Right lung (tissue), 10 donors: ENCODE measurements around the gene ZNF354B. TPM values are rescaled to one million over a fixed set of nuclear protein-coding genes. Genes with fewer than 3 reads are reported as not detected.
"Not testable (repeated sequence)": the region's sequence is repeated elsewhere in the genome, so short reads cannot be mapped to it uniquely, and the experiment has no call there.

ENCODE experiments used
- DNase-seq, 2 donors: peaks; one replicate each; pipeline ENCODE4 v3.0.0-alpha.2; 2013
- long read RNA-seq, 8 donors: transcript quantifications; one replicate each; lab custom pipeline, GENCODE V29; 2026
- polyA plus RNA-seq, 5 donors: library from polyadenylated mRNA; unstranded; fragments of 120-200 nt; gene quantifications; one replicate each; pipeline versions ENCODE4 v1.2.1 to v1.2.3, GENCODE V29; 2013; ENCODE audit warnings: inconsistent platforms in 1 of 5, low replicate concordance in 1 of 5; ENCODE audit not compliant: insufficient read length in 5 of 5, insufficient read depth in 1 of 5

ZNF354B gene
- polyA plus RNA-seq: 10 to 100 TPM; 22.0 to 35.1 (median 29.1) TPM
- long read RNA-seq, donor 1, transcript ZNF354B-201 (5 exons, 2,802 nt): major isoform, 5 of 8 reads
- long read RNA-seq, donor 1, partial matches to known transcripts: 0 of 8 reads
- long read RNA-seq, donor 1, other reads (novel, unspliced or antisense): 0 of 8 reads
- long read RNA-seq, donor 2, partial matches to known transcripts: 0 of 4 reads
- long read RNA-seq, donor 2, other reads (novel, unspliced or antisense): 0 of 4 reads
- long read RNA-seq, donor 3, partial matches to known transcripts: 9 of 11 reads
- long read RNA-seq, donor 3, other reads (novel, unspliced or antisense): 0 of 11 reads
- long read RNA-seq, donor 4, transcript ZNF354B-201 (5 exons, 2,802 nt): major isoform, 6 of 11 reads
- long read RNA-seq, donor 4, transcript ZNF354B-202 (4 exons, 763 nt): minor isoform, 5 of 11 reads
- long read RNA-seq, donor 4, partial matches to known transcripts: 0 of 11 reads
- long read RNA-seq, donor 4, other reads (novel, unspliced or antisense): 0 of 11 reads
- long read RNA-seq, donor 5, transcript ZNF354B-201 (5 exons, 2,802 nt): major isoform, 6 of 15 reads
- long read RNA-seq, donor 5, partial matches to known transcripts: 0 of 15 reads
- long read RNA-seq, donor 5, other reads (novel, unspliced or antisense): 6 of 15 reads
- long read RNA-seq, donor 6, partial matches to known transcripts: 0 of 5 reads
- long read RNA-seq, donor 6, other reads (novel, unspliced or antisense): 0 of 5 reads
- long read RNA-seq, donor 7, partial matches to known transcripts: 8 of 14 reads
- long read RNA-seq, donor 7, other reads (novel, unspliced or antisense): 0 of 14 reads
- long read RNA-seq, donor 8, partial matches to known transcripts: 0 of 4 reads
- long read RNA-seq, donor 8, other reads (novel, unspliced or antisense): 0 of 4 reads

- DNase-seq: peak; percentile 84 to 88
Measured at GRCh38 chr5:178859625-178860521, at the start of gene ZNF354B. ZNF354B (plus strand) TSS chr5:178859953; CDS start chr5:178861048, 1,095 bp downstream.

GRCh38 chr5:178817506-178817905, 42.2 kb upstream of the ZNF354B start:
- DNase-seq: no peak

- DNase-seq: no peak
Measured at GRCh38 chr5:178818094-178818493, 41.7 kb upstream of the ZNF354B start.

GRCh38 chr5:178820001-178820400, 39.8 kb upstream of the ZNF354B start:
- no peak for DNase-seq

GRCh38 chr5:178825444-178825843, 34.3 kb upstream of the ZNF354B start:
- no peak for DNase-seq

- no peak for DNase-seq
Measured at GRCh38 chr5:178826216-178826615, 33.5 kb upstream of the ZNF354B start.

GRCh38 chr5:178827636-178828035, 32.1 kb upstream of the ZNF354B start:
- no peak for DNase-seq

GRCh38 chr5:178831049-178831448, 28.7 kb upstream of the ZNF354B start:
- no peak for DNase-seq

GRCh38 chr5:178832618-178833201, 27.0 kb upstream of the ZNF354B start:
- DNase-seq: no peak

- no peak for DNase-seq
Measured at GRCh38 chr5:178836628-178837027, 23.1 kb upstream of the ZNF354B start.

- not testable (repeated sequence) for DNase-seq
Measured at GRCh38 chr5:178838695-178839318, 20.9 kb upstream of the ZNF354B start.

GRCh38 chr5:178839319-178839704, 20.4 kb upstream of the ZNF354B start:
- peak; percentile 9 to 28 for DNase-seq

GRCh38 chr5:178840399-178840798, 19.4 kb upstream of the ZNF354B start:
- not testable (repeated sequence) for DNase-seq

- no peak for DNase-seq
Measured at GRCh38 chr5:178849316-178849715, 10.4 kb upstream of the ZNF354B start.

GRCh38 chr5:178851951-178852350, 7.8 kb upstream of the ZNF354B start:
- DNase-seq: no peak

- no peak for DNase-seq
Measured at GRCh38 chr5:178854284-178854683, 5.5 kb upstream of the ZNF354B start.

- not testable (repeated sequence) for DNase-seq
Measured at GRCh38 chr5:178860615-178861014, 862 bp downstream of the ZNF354B start.

- DNase-seq: no peak
Measured at GRCh38 chr5:178861627-178862026, 1.9 kb downstream of the ZNF354B start.

GRCh38 chr5:178866946-178867345, 7.2 kb downstream of the ZNF354B start:
- DNase-seq: no peak

GRCh38 chr5:178869577-178869976, 9.8 kb downstream of the ZNF354B start:
- DNase-seq: no peak

- DNase-seq: no peak
Measured at GRCh38 chr5:178870411-178870810, 10.7 kb downstream of the ZNF354B start.
